IMR-90 (cell line): Measurements from ENCODE around the gene TICAM1. TPM values are rescaled to one million over a fixed set of nuclear protein-coding genes. Genes with fewer than 3 reads are reported as not detected.
"Not testable (repeated sequence)": the region's sequence is repeated elsewhere in the genome, so short reads cannot be mapped to it uniquely, and the experiment has no call there.

ENCODE experiments used
- ATAC-seq: fragments of 200-7000 bp; cut with Tn5 transposase; 2 replicates; pipeline ENCODE4 v1.9.1; 2020; ENCODE audit warnings: low read depth, mild to moderate bottlenecking, moderate library complexity
- BruUV-seq: library from RNA; stranded (reverse); fragments of 400-500 nt; replicated peaks from 2 replicates; lab custom pipeline; 2021; lab: Mats Ljungman, UMichigan
- CTCF ChIA-PET: fragments of 300-600 bp; formaldehyde crosslinking; extraction: SDS; loops from one replicate; lab custom pipeline; 2021; ENCODE audit warnings: antibody characterized with exemption; lab: Yijun Ruan, JAX
- POLR2A ChIA-PET: fragments of 300-600 bp; sonication (Branson Sonifier 250); formaldehyde crosslinking; loops from one replicate; lab custom pipeline; 2022; ENCODE audit warnings: antibody characterized with exemption; ENCODE audit not compliant: unreplicated experiment; lab: Charles Lee
- DNase-seq: peaks from one replicate; pipeline ENCODE4 v3.0.0; 2013
- H2AFZ ChIP-seq: replicated peaks from 2 replicates; pipeline ENCODE3; 2013; ENCODE audit warnings: low read length, mild to moderate bottlenecking; ENCODE audit not compliant: poor library complexity
- H2AK5ac ChIP-seq: 2 replicates; pipeline ENCODE4 v1.6.1; 2013; ENCODE audit warnings: low read depth, low read length, inconsistent platforms
- H2AK9ac ChIP-seq: replicated peaks from 2 replicates; pipeline ENCODE3; 2013; ENCODE audit warnings: mild to moderate bottlenecking, low read depth, low read length, moderate library complexity; ENCODE audit not compliant: poor library complexity
- H2BK120ac ChIP-seq: 2 replicates; pipeline ENCODE4 v1.6.1; 2013; ENCODE audit warnings: low read depth, low read length, inconsistent platforms
- H2BK15ac ChIP-seq: 3 replicates; pipeline ENCODE4 v1.6.1; 2013; ENCODE audit warnings: low read depth, low read length, inconsistent platforms
- H2BK20ac ChIP-seq: 2 replicates; pipeline ENCODE4 v1.6.1; 2013; ENCODE audit warnings: low read depth, mild to moderate bottlenecking, inconsistent platforms, low read length, moderate library complexity
- H2BK5ac ChIP-seq: 2 replicates; pipeline ENCODE4 v1.6.1; 2013; ENCODE audit warnings: mild to moderate bottlenecking, low read depth, low read length, inconsistent platforms; ENCODE audit not compliant: poor library complexity, severe bottlenecking
- H3K14ac ChIP-seq: replicated peaks from 2 replicates; pipeline ENCODE4 v1.6.1; 2013; ENCODE audit warnings: low read depth, low read length, inconsistent platforms
- H3K18ac ChIP-seq: 2 replicates; pipeline ENCODE4 v1.6.1; 2013; ENCODE audit warnings: low read depth, low read length, control low read depth
- H3K23ac ChIP-seq: 2 replicates; pipeline ENCODE4 v1.6.1; 2013; ENCODE audit warnings: low read depth, low read length, inconsistent platforms
- H3K27ac ChIP-seq: 2 replicates; pipeline ENCODE4 v1.5.1; 2013; ENCODE audit warnings: mild to moderate bottlenecking, control low read depth, low read length; ENCODE audit not compliant: insufficient read depth
- H3K27me3 ChIP-seq: 2 replicates; pipeline ENCODE4 v1.6.1; 2013; ENCODE audit warnings: low read length; ENCODE audit not compliant: control insufficient read depth, insufficient read depth
- H3K36me3 ChIP-seq: 2 replicates; pipeline ENCODE4 v1.6.1; 2013; ENCODE audit warnings: low read length, mixed read lengths; ENCODE audit not compliant: control insufficient read depth, insufficient read depth
- H3K4ac ChIP-seq: 2 replicates; pipeline ENCODE4 v1.6.1; 2013; ENCODE audit warnings: low read depth, low read length, inconsistent platforms
- H3K4me1 ChIP-seq: 2 replicates; pipeline ENCODE4 v1.6.1; 2013; ENCODE audit warnings: low read length, mixed read lengths; ENCODE audit not compliant: control insufficient read depth, insufficient read depth
- H3K4me2 ChIP-seq: 2 replicates; pipeline ENCODE4 v1.6.1; 2013; ENCODE audit warnings: low read depth, mild to moderate bottlenecking, control low read depth, low read length, moderate library complexity
- H3K4me3 ChIP-seq: 2 replicates; pipeline ENCODE4 v1.5.1; 2013; ENCODE audit warnings: low read depth, mild to moderate bottlenecking, control low read depth, low read length, moderate library complexity; ENCODE audit not compliant: insufficient read depth
- H3K56ac ChIP-seq: 2 replicates; pipeline ENCODE4 v1.6.1; 2013; ENCODE audit warnings: low read length, inconsistent platforms; ENCODE audit not compliant: insufficient read depth; ENCODE audit errors: extremely low read depth
- H3K79me1 ChIP-seq, 2 experiments: 2 replicates each; pipeline ENCODE4 v1.6.1; 2013; ENCODE audit warnings: low read length in 2 of 2, inconsistent platforms in 1 of 2, low read depth in 1 of 2
- H3K9ac ChIP-seq: 2 replicates; pipeline ENCODE4 v1.6.1; 2013; ENCODE audit warnings: low read depth, low read length, control low read depth
- H3K9me1 ChIP-seq: 2 replicates; pipeline ENCODE4 v1.6.1; 2013; ENCODE audit warnings: low read length, inconsistent platforms; ENCODE audit not compliant: insufficient read depth
- H3K9me3 ChIP-seq: 2 replicates; pipeline ENCODE4 v1.6.1; 2013; ENCODE audit warnings: low read length; ENCODE audit not compliant: control insufficient read depth, insufficient read depth
- H4K20me1 ChIP-seq: 2 replicates; pipeline ENCODE4 v1.6.1; 2013; ENCODE audit warnings: low read length, inconsistent platforms; ENCODE audit not compliant: insufficient read depth
- H4K5ac ChIP-seq: 2 replicates; pipeline ENCODE4 v1.6.1; 2013; ENCODE audit warnings: mild to moderate bottlenecking, low read depth, low read length, control low read depth
- H4K8ac ChIP-seq, 2 experiments: 2 replicates each; pipeline ENCODE4 v1.6.1; 2013; ENCODE audit warnings: low read depth in 2 of 2, low read length in 2 of 2, control low read depth in 1 of 2, inconsistent platforms in 1 of 2
- H4K91ac ChIP-seq: 2 replicates; pipeline ENCODE4 v1.6.1; 2013; ENCODE audit warnings: low read depth, low read length, inconsistent platforms; ENCODE audit not compliant: insufficient read depth
- WGBS, 2 experiments: methylation state at CpG; one replicate each; pipeline versions ENCODE4 v1.1.5 to v1.1.7; 2013; ENCODE audit warnings: missing lambda C conversion rate in 2 of 2; ENCODE audit not compliant: insufficient read length in 1 of 2; ENCODE audit errors: extremely low coverage in 2 of 2; 5-methylcytosine and 5-hydroxymethylcytosine counted together
- dilution Hi-C: fragments of 300-500 bp; cut with HindIII; formaldehyde crosslinking; loops from one replicate; pipeline ENCODE4 v1.14.3; 2018; ENCODE audit warnings: low sequenced_read_pairs; ENCODE audit not compliant: unreplicated experiment
- in situ Hi-C: fragments of 300-500 bp; cut with MboI; formaldehyde crosslinking; loops from 3 replicates; pipeline ENCODE4 v1.14.3; 2019; ENCODE audit warnings: low sequenced_read_pairs, inconsistent platforms, mixed read lengths
- intact Hi-C: fragments of 100-400 bp; cut with micrococcal nuclease; formaldehyde crosslinking; loops from 2 replicates; pipeline ENCODE4 v1.10.0; 2022
- polyA plus RNA-seq, 3 experiments: library from polyadenylated mRNA; depleted of rRNA; stranded (reverse); fragments of >200 nt; gene quantifications; 2 replicates each; pipeline ENCODE4 v1.2.3, GENCODE V29; 2012; ENCODE audit warnings: low replicate concordance in 1 of 3
- total RNA-seq: library from RNA; depleted of rRNA; stranded (reverse); fragments of >200 nt; gene quantifications from 2 replicates; pipeline ENCODE4 v1.2.3, GENCODE V29; 2012

Gene TICAM1
- total and polyA plus RNA-seq, 2 of the 4 experiments (the other 2 are of a cell fraction) = 0.90 to 9.2 TPM

GRCh38 chr19:4792866-4793195, 38.7 kb downstream of the TICAM1 start:
- H3K18ac ChIP-seq, H3K4ac ChIP-seq, H4K91ac ChIP-seq, H3K4me1 ChIP-seq, ATAC-seq, H4K8ac ChIP-seq, H2BK20ac ChIP-seq, H3K9ac ChIP-seq, H3K4me2 ChIP-seq, H2BK120ac ChIP-seq, POLR2A ChIA-PET, H3K4me3 ChIP-seq, H2AK9ac ChIP-seq, H2AFZ ChIP-seq, H3K27ac ChIP-seq, BruUV-seq, dilution Hi-C loops, H4K20me1 ChIP-seq, H3K9me3 ChIP-seq, H3K14ac ChIP-seq, H3K23ac ChIP-seq, H2BK15ac ChIP-seq, H3K27me3 ChIP-seq, H2BK5ac ChIP-seq, DNase-seq, H4K5ac ChIP-seq, CTCF ChIA-PET, H3K56ac ChIP-seq, H2AK5ac ChIP-seq, intact Hi-C loops, H3K9me1 ChIP-seq: not testable (repeated sequence)
- H3K79me1 ChIP-seq = peaks cover 15 to 46% of the 10 kb centered on the region in 2 experiments; a peak in 3 of 4 replicates
- 93% methylated on average over 19 of the region's 24 CpGs; no CpG with 5 or more reads in 1 of the 2 experiments for WGBS, 2 experiments
- in situ Hi-C loops = loop anchor here (5.0 kb wide), 1 partner anchor 61 kb away; no protein-coding TSS in a partner anchor
- peaks cover 23% of the 10 kb centered on the region for H3K36me3 ChIP-seq
